D721Med (cell line): ENCODE data around the gene TPST2.

Experiments used
- DNase-seq: peaks from one replicate; pipeline ENCODE4 v3.0.0; 2011; ENCODE audit warnings: low spot score; ENCODE audit not compliant: insufficient read length
- FAIRE-seq: peaks from 2 replicates; lab custom pipeline; 2011; peaks lifted over from hg19 to GRCh38; lab: Jason Lieb, UNC
- TF ChIP-seq, protein P1 (sequence below): IDR thresholded peaks from 2 replicates; pipeline ENCODE4 v1.5.1; 2012; ENCODE audit warnings: mild to moderate bottlenecking, control low read depth; ENCODE audit not compliant: insufficient read depth; ENCODE audit errors: missing control alignments

TPST2 gene

DNA sequence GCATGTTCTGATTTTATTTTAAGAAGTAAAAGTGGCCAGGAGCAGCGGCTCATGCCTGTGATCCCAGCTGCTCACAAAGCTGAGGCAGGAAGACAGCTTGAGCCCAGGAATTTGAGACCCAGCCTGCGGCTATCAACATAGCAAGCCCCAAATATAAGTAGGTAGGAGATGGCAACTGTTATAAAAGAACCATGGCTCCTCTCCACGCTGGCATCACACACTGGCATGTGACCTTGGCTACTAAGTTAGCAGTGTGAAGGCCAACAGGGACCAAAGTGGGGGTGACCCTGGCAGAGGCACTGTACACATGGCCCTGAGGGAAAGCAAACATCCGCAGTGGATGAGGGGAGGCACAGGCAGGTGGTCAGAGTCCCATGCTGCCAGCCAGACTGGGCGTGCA lies 33.0 kb downstream of the TPST2 start:
- DNase-seq (no peak), FAIRE-seq (no peak)
- TF ChIP-seq, protein P1, sequence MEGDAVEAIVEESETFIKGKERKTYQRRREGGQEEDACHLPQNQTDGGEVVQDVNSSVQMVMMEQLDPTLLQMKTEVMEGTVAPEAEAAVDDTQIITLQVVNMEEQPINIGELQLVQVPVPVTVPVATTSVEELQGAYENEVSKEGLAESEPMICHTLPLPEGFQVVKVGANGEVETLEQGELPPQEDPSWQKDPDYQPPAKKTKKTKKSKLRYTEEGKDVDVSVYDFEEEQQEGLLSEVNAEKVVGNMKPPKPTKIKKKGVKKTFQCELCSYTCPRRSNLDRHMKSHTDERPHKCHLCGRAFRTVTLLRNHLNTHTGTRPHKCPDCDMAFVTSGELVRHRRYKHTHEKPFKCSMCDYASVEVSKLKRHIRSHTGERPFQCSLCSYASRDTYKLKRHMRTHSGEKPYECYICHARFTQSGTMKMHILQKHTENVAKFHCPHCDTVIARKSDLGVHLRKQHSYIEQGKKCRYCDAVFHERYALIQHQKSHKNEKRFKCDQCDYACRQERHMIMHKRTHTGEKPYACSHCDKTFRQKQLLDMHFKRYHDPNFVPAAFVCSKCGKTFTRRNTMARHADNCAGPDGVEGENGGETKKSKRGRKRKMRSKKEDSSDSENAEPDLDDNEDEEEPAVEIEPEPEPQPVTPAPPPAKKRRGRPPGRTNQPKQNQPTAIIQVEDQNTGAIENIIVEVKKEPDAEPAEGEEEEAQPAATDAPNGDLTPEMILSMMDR = no peak

DNA sequence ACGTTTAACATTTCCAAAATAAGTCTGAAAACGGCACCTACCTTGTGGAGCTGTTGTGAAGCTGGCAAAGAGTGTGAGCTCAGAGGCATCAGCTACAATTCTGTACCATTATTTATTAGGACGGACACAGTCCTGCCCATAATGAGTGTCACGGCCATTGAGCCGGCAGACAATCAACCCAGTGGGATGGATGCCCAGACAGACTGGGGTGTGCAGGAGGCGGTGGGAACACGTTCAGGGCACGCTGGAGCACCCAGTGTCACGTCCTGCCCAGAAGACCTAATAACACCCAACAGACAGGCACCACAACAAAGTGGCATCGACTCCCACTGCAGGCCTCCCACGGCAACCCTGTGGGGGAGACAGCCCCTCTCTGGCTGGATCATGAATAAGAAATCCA lies 34.5 kb downstream of the TPST2 start:
- DNase-seq = no peak
- TF ChIP-seq, protein P1 = no peak
- FAIRE-seq = no peak

DNA sequence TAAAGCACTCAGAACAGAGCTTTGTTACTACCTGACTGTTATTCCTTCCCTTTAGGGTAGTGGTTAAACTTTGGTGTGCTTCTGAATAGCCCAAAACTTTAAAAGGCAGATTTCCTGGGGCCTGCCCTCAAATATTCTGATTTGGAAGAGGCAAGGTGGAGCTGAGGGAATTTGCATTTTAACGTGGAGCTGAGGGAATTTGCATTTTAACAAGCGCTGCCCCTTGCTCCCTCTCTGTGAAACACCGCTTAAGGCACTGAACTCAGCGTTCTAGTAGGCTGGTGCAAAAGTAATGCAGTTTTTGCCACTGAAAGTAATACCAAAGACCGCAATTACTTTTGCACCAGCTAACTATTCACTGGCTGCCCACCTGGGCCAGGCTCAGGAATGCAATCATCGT lies 35.0 kb downstream of the TPST2 start:
- TF ChIP-seq, protein P1 = no peak
- FAIRE-seq = no peak
- DNase-seq = no peak

DNA sequence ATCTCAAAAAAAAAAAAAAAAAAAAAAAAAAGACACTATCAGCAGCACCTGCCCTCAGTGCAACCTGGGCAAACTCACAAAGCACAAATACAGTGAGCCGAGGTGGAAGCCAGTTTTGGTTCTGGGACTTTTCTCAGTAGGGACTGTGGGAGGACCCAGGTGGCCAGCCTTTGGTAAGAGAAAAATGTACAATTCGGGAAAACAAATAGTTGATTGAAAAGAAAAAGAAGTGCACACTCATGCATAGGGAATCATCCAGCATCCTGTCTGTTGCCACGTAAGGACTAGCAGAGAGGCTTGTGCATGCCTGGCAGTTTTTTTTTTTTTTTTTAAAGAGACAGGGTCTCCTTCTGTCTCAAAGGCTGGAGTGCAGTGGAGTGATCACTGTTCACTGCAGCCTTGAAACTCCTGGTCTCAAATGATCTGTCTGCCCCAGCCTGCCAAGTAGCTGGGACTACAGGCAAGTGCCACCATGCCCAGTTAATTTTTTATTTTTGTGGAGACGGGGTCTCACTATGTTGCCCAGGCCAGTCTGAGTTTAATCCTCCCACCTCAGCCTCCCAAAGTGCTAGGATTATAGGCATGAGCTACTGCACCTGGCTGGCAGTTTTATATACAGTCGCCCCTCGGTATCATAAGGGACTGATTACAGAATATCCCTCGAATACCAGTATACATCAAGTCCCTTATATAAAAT lies 36.7 kb downstream of the TPST2 start:
- TF ChIP-seq, protein P1 = no peak
- FAIRE-seq (no peak), DNase-seq (no peak)

DNA sequence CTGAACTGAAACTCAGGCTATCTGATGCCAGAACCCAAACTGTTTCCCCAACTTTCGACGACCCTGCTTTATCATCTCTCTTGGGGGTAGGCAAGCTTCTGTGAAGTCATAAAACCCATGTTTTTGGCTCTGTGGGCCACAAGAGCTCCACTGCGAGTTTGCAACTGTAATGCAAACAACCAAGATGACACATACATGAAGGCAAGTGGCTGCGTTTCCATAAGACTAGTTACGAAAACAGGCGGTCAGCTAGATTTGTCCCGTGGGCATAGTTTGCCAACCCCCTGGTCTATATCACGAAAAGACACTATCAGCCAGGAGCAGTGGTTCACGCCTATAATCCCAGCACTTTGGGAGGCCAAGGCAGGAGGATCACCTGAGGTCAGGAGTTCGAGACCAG lies 37.5 kb downstream of the TPST2 start:
- TF ChIP-seq, protein P1 = no peak
- DNase-seq = no peak
- no peak for FAIRE-seq

DNA sequence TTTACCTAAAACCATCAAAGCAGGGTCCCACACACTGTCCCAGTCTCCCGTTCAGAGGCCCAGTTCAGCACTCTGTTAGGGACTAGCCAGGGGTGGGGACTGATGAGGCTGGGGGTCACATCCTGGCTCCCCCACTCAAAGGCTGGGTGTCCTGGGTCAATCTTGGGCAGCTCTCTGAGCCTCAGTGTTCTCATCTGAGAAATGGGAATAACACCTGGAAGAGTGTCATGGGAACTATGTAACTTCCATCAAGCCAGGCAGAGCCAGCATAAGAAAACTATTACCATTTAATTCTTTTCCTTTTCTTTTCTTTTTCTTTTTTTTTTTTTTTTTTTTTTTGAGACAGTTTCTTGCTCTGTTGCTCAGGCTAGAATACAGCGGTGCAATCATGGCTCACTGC lies 38.4 kb downstream of the TPST2 start:
- FAIRE-seq (no peak), DNase-seq (no peak)
- TF ChIP-seq, protein P1 = no peak

DNA sequence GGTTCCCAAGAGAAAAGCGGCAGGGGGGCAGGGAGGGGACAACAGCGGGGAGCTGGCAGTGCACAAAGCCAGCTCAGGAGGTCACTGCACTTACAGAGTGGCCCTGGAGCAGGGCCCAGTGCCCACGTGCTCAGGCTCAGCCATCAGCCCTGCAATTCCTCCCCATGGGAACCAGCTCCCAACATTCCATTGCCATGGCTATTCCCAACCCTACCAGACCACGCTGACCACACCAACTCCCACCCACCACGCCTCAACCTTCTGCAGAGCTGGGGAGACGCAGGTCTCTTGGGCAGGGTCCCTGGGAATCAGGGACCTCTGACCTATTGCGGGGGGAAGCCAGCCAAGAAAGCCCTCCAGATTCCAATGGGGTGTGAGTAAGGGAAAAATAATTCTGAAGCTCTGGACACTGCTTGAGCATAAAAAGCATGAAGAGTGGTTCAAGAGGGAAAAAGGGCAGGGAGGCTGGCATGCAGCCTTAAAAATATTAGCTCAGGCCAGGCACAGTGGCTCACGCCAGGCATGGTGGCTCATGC lies 39.4 kb downstream of the TPST2 start:
- FAIRE-seq (no peak), DNase-seq (no peak)
- TF ChIP-seq, protein P1 = no peak
